Heart right ventricle (tissue), 16 donors: Measurements from ENCODE around the gene FKBP8. TPM values are rescaled to one million over a fixed set of nuclear protein-coding genes. Genes with fewer than 3 reads are reported as not detected.

Experiments
- ATAC-seq, 8 donors: fragments of 200-7000 bp; cut with Tn5 transposase; one replicate each; pipeline ENCODE4 v1.9.1; 2020; ENCODE audit warnings: mild to moderate bottlenecking in 8 of 8, moderate library complexity in 8 of 8, moderate number of reproducible peaks in 1 of 8
- DNase-seq, 2 donors: peaks; one replicate each; pipeline ENCODE4 v3.0.0-alpha.2; 2020
- H3K27ac ChIP-seq, 10 donors: fragments of 200-600 bp; sonication (generic) in 2 of 10; one replicate each; pipeline versions ENCODE4 v1.5.0 to v1.8.0; 2020 to 2022; ENCODE audit warnings: mild to moderate bottlenecking in 3 of 10
- H3K27me3 ChIP-seq, 7 donors: fragments of 200-600 bp; one replicate each; pipeline ENCODE4 v1.8.0; 2021 to 2022; ENCODE audit warnings: mild to moderate bottlenecking in 2 of 7
- H3K36me3 ChIP-seq, 9 donors: fragments of 200-600 bp; sonication (generic) in 1 of 9; one replicate each; pipeline versions ENCODE4 v1.5.0 to v1.8.0; 2020 to 2022; ENCODE audit warnings: mild to moderate bottlenecking in 2 of 9
- H3K4me1 ChIP-seq, 9 donors: fragments of 200-600 bp; sonication (generic) in 1 of 9; one replicate each; pipeline versions ENCODE4 v1.5.0 to v1.8.0; 2020 to 2022; ENCODE audit warnings: mild to moderate bottlenecking in 4 of 9
- H3K4me3 ChIP-seq, 10 donors: fragments of 200-600 bp; sonication (generic) in 2 of 10; one replicate each; pipeline versions ENCODE4 v1.5.0 to v1.8.0; 2020 to 2022; ENCODE audit warnings: mild to moderate bottlenecking in 7 of 10, moderate library complexity in 2 of 10
- H3K9me3 ChIP-seq, 11 donors: fragments of 200-600 bp in 10 of 11; sonication (generic) in 2 of 11; one replicate each; pipeline versions ENCODE4 v1.5.0 to v1.8.0; 2013 to 2022; ENCODE audit warnings: mild to moderate bottlenecking in 2 of 11, control low read depth in 1 of 11, moderate library complexity in 1 of 11
- WGBS, 2 donors: extraction: QIAGEN DNeasy Blood & Tissue Kit; methylation state at CpG; one replicate each; pipeline ENCODE4 v1.1.7; 2013; ENCODE audit warnings: inconsistent platforms in 1 of 2; 5-methylcytosine and 5-hydroxymethylcytosine counted together
- intact Hi-C, 10 donors: fragments of 100-400 bp; cut with DNase I; formaldehyde crosslinking; loops; one replicate each; pipeline versions ENCODE4 v1.11.1 to v1.14.2; 2022
- polyA plus RNA-seq, 2 donors: library from polyadenylated mRNA; stranded (reverse); fragments of 200-250 nt; gene quantifications; one replicate each; pipeline ENCODE4 v1.2.3, GENCODE V29; 2013
- total RNA-seq, 10 donors: library from RNA; stranded (reverse); fragmentation: NEBNext Ultra II Directional in 3 of 10; extraction: Animal tissue kit (Norgen Biotek cat#: 25700) in 3 of 10; gene quantifications; one replicate each; pipeline versions ENCODE4 v1.2.1 to v1.2.4, GENCODE V29; 2021 to 2023
- TF ChIP-seq, protein P1 (sequence below), 9 donors: fragments of 200-600 bp; sonication (generic) in 2 of 9; IDR thresholded peaks; one replicate each; pipeline versions ENCODE4 v1.5.0 to v1.8.0; 2021 to 2022; ENCODE audit warnings: antibody characterized with exemption in 9 of 9, mild to moderate bottlenecking in 5 of 9, moderate library complexity in 1 of 9
- donor health status: Arrhythmogenic right ventricular cardiomyopathy.
- donor health status: ischemic (EF 13 %, LVEDD 7.1; RV severe dilation, severe dysfunction).
- donor health status: healthy with polysubstance abuse.
- donor health status: DM: no; HTN: yes; CAD: no.
- donor health status: DM: no; HTN: no; CAD: no.
- donor health status: ischemic (EF 25% LVEDD 6.9; RV normal size, moderate dysfunction).
- donor health status: ischemic (EF 25% LVEDD 5.7; RV mildly dilated, moderate dysfunction).
- donor health status: healthy.
- donor health status: DM: yes; HTN: yes; CAD: no.
- donor health status: Ischemic cardiomyopathy.
- donor health status: ischemic (EF 35%, LVEDD 5.7; RV mildly dilated, moderate dysfunction).
- donor health status: nonischemic (EF 11% LVEDD 7.7; RV severe dilation, severe dysfunction).
- donor health status: DM: yes; HTN: yes; CAD: no.
- donor health status: PGD.
- donor health status: ischemic (EF 29% LVEDD 5.4; RV normal size, mild dysfunction).
- donor health status: nonischemic (EF 23%, LVEDD 6.1; RV moderate dilation, normal function).

Gene FKBP8
- total and polyA plus RNA-seq, 12 donors: 132 to 308 (median 152) TPM

DNA sequence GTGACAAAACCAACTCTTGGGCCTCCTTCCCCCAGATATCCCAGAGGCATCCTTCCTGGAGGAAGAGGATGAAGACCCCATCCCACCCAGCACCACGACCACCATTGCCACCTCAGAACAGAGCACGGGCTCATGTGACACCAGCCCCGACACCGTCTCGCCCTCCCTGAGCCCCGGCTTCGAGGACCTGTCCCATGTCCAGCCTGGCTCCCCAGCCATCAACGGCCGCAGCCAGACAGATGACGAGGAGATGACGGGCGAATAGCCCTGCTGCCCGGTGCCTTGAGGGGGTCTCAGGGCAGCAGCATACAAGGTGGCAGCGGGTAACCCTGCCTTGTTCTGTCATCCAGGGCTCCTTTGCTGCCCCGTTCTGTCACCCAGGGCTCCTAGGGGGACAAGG, 25.0 kb upstream of the FKBP8 start:
- no peak overlapping the region for H3K4me3 ChIP-seq
- ATAC-seq: no peak
- no peak for DNase-seq
- TF ChIP-seq, protein P1, sequence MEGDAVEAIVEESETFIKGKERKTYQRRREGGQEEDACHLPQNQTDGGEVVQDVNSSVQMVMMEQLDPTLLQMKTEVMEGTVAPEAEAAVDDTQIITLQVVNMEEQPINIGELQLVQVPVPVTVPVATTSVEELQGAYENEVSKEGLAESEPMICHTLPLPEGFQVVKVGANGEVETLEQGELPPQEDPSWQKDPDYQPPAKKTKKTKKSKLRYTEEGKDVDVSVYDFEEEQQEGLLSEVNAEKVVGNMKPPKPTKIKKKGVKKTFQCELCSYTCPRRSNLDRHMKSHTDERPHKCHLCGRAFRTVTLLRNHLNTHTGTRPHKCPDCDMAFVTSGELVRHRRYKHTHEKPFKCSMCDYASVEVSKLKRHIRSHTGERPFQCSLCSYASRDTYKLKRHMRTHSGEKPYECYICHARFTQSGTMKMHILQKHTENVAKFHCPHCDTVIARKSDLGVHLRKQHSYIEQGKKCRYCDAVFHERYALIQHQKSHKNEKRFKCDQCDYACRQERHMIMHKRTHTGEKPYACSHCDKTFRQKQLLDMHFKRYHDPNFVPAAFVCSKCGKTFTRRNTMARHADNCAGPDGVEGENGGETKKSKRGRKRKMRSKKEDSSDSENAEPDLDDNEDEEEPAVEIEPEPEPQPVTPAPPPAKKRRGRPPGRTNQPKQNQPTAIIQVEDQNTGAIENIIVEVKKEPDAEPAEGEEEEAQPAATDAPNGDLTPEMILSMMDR (IDR thresholded peaks at IDR 0.05): no peak
- H3K36me3 ChIP-seq: peaks cover 0 to 70% (median 47%) of the 10 kb centered on the region in 9 donors
- H3K4me1 ChIP-seq: peaks cover 9 to 21% (median 17%) of the 10 kb centered on the region in 9 donors
- WGBS, 2 donors: 88 to 90% methylated on average over 15 of the region's 15 CpGs
- no peaks in the 10 kb centered on the region for H3K27me3 ChIP-seq
- H3K9me3 ChIP-seq: no peaks in the 10 kb centered on the region
- intact Hi-C loops: loop anchor here in 2 of 10 donors (10.0 kb wide), 2 partner anchors 104 to 124 kb away; no protein-coding TSS in a partner anchor
- H3K27ac ChIP-seq: no peak overlapping the region

DNA sequence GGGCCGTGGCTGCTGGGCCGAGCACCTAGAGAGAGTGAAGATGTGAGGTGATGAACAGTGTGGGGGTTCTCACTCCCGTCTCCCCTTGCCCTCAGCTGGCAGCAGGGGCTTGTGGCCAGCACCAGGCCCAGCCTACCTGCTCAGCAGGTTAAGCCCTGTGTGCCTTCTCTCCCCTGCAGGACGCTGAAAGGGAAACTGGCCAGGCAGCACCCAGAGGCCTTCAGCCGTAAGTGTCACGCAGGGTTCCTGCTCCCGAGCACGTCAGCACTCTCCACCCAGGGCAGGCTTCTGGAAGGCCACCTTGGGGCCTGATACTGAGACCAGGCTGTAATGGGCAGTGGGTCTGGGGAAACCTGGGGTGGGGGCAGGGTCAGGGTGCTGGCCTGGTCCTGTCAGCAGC, 23.6 kb upstream of the FKBP8 start:
- ATAC-seq: no peak
- no peaks in the 10 kb centered on the region for H3K27me3 ChIP-seq
- 95 to 97% methylated on average over 8 of the region's 8 CpGs for WGBS, 2 donors
- intact Hi-C loops: loop anchor here in 2 of 10 donors (10.0 kb wide), 2 partner anchors 102 to 122 kb away; no protein-coding TSS in a partner anchor
- H3K4me3 ChIP-seq: no peak overlapping the region
- no peak for DNase-seq
- no peaks in the 10 kb centered on the region for H3K9me3 ChIP-seq
- TF ChIP-seq, protein P1 (IDR thresholded peaks at IDR 0.05): no peak
- H3K27ac ChIP-seq: no peak overlapping the region
- peaks cover 0 to 15% (median 8%) of the 10 kb centered on the region in 9 donors for H3K4me1 ChIP-seq
- H3K36me3 ChIP-seq: peaks cover 0 to 80% (median 47%) of the 10 kb centered on the region in 9 donors

DNA sequence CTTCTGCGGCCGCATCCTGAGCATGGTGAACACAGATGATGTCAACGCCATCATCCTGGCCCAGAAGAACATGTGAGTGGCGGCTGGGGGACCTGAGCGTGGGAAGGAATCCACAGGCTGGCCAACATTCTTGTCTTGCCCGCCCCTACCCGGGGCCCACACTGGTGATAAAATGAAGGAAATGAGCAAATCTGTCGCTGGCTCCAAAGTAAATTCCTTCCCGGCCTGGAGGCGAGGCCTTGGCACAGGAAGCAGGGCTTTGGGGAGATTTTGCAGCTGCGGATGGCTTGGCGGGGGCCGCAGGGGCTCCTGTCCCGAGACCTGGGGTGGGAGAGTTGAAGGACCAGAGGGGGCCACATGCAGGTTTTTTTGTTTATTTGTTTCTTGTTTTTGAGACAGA, 18.7 kb upstream of the FKBP8 start:
- H3K27ac ChIP-seq: peak overlapping the region in 9 of 10 donors; percentile 42 to 89 (median 79)
- WGBS, 2 donors: 41 to 48% methylated on average over 14 of the region's 14 CpGs
- DNase-seq: peak; percentile 40 to 64
- peaks cover 0 to 63% (median 34%) of the 10 kb centered on the region in 9 donors for H3K36me3 ChIP-seq
- peaks cover 4 to 44% (median 28%) of the 10 kb centered on the region in 9 donors for H3K4me1 ChIP-seq
- peak in 7 of 8 donors; percentile 3 to 56 (median 44) for ATAC-seq
- H3K27me3 ChIP-seq: no peaks in the 10 kb centered on the region
- intact Hi-C loops: loop anchor here in 3 of 10 donors (5.0 to 10.0 kb wide), 3 partner anchors 97 to 117 kb away; no protein-coding TSS in a partner anchor
- TF ChIP-seq, protein P1 (IDR thresholded peaks at IDR 0.05): no peak
- no peaks in the 10 kb centered on the region for H3K9me3 ChIP-seq
- H3K4me3 ChIP-seq: no peak overlapping the region

GRCh38 chr19:18559685-18560084, 16.3 kb upstream of the FKBP8 start:
- no peaks in the 10 kb centered on the region for H3K9me3 ChIP-seq
- intact Hi-C loops: loop anchor here in 5 of 10 donors (5.0 to 10.0 kb wide), 5 partner anchors 37 to 115 kb away; partner anchors contain the start of gene ELL (in 3 of the 5)

More at GRCh38 chr19:18559685-18560084, 16.3 kb upstream of the FKBP8 start:
- Histone ChIP-seq H3K4me1 (peaks cover 4 to 46% (median 28%) of the 10 kb centered on the region in 9 donors), H3K36me3 (peaks cover 0 to 39% (median 10%) of the 10 kb centered on the region in 9 donors), H3K4me3 (no peak overlapping the region), H3K27ac (peak overlapping the region in 2 of 10 donors; percentile 31 to 56), H3K27me3 (no peaks in the 10 kb centered on the region)
- no peak for ATAC-seq
- no peak for DNase-seq
- WGBS, 2 donors: 57 to 62% methylated on average over 5 of the region's 5 CpGs
- TF ChIP-seq, protein P1 (IDR thresholded peaks at IDR 0.05): no peak
